ENCODE measurements around the gene HLA-DQA1.
"Not testable (repeated sequence)": the region's sequence is repeated elsewhere in the genome, so short reads cannot be mapped to it uniquely, and the experiment has no call there.

HLA-DQA1 gene

GRCh38 chr6:32668226-32668747 lies 31.1 kb downstream of the HLA-DQA1 start:
- H3K4me3 ChIP-seq (ENCODE audit: insufficient read length, low read depth): no peak overlapping the region
- H3K9me3 ChIP-seq (ENCODE audit: insufficient read depth, low read length): no peaks in the 10 kb centered on the region
- H3K9ac ChIP-seq (ENCODE audit: insufficient read length, low read depth): no peak overlapping the region
- no peaks in the 10 kb centered on the region for H3K36me3 ChIP-seq (ENCODE audit: insufficient read depth, insufficient read length, low read length)
- H3K27me3 ChIP-seq (ENCODE audit: insufficient read depth, insufficient read length): peaks cover 3% of the 10 kb centered on the region
- no peaks in the 10 kb centered on the region for H3K4me1 ChIP-seq (ENCODE audit: insufficient read depth, insufficient read length)
- no peak for DNase-seq (ENCODE audit: low read depth, low spot score)
- TF ChIP-seq ZNF274 (IDR thresholded peaks at IDR 0.05; ENCODE audit: low read depth, low read length) (no peak), SUZ12 (IDR thresholded peaks at IDR 0.05; ENCODE audit: extremely low read depth, insufficient read depth, insufficient read length) (no peak), YY1 (IDR thresholded peaks at IDR 0.05; ENCODE audit: insufficient read depth, insufficient read length) (no peak)

GRCh38 chr6:32669240-32669639 lies 32.0 kb downstream of the HLA-DQA1 start:
- Histone ChIP-seq H3K4me3 (ENCODE audit: insufficient read length, low read depth) (no peak overlapping the region), H3K36me3 (ENCODE audit: insufficient read depth, insufficient read length, low read length) (no peaks in the 10 kb centered on the region), H3K27me3 (ENCODE audit: insufficient read depth, insufficient read length) (peaks cover 3% of the 10 kb centered on the region), H3K4me1 (ENCODE audit: insufficient read depth, insufficient read length) (no peaks in the 10 kb centered on the region), H3K9ac (ENCODE audit: insufficient read length, low read depth) (no peak overlapping the region), H3K9me3 (ENCODE audit: insufficient read depth, low read length) (no peaks in the 10 kb centered on the region)
- DNase-seq (ENCODE audit: low read depth, low spot score): no peak
- TF ChIP-seq YY1 (IDR thresholded peaks at IDR 0.05; ENCODE audit: insufficient read depth, insufficient read length) (no peak), ZNF274 (IDR thresholded peaks at IDR 0.05; ENCODE audit: low read depth, low read length) (no peak), SUZ12 (IDR thresholded peaks at IDR 0.05; ENCODE audit: extremely low read depth, insufficient read depth, insufficient read length) (no peak)

GRCh38 chr6:32669893-32670292 lies 32.7 kb downstream of the HLA-DQA1 start:
- H3K4me1 ChIP-seq (ENCODE audit: insufficient read depth, insufficient read length): no peaks in the 10 kb centered on the region
- no peaks in the 10 kb centered on the region for H3K36me3 ChIP-seq (ENCODE audit: insufficient read depth, insufficient read length, low read length)
- H3K9ac ChIP-seq (ENCODE audit: insufficient read length, low read depth): no peak overlapping the region
- peaks cover 3% of the 10 kb centered on the region for H3K27me3 ChIP-seq (ENCODE audit: insufficient read depth, insufficient read length)
- TF ChIP-seq ZNF274 (IDR thresholded peaks at IDR 0.05; ENCODE audit: low read depth, low read length) (no peak), YY1 (IDR thresholded peaks at IDR 0.05; ENCODE audit: insufficient read depth, insufficient read length) (no peak), SUZ12 (IDR thresholded peaks at IDR 0.05; ENCODE audit: extremely low read depth, insufficient read depth, insufficient read length) (no peak)
- H3K4me3 ChIP-seq (ENCODE audit: insufficient read length, low read depth): no peak overlapping the region
- H3K9me3 ChIP-seq (ENCODE audit: insufficient read depth, low read length): no peaks in the 10 kb centered on the region
- DNase-seq (ENCODE audit: low read depth, low spot score): no peak

GRCh38 chr6:32671908-32672307 lies 34.7 kb downstream of the HLA-DQA1 start:
- H3K36me3 ChIP-seq (ENCODE audit: insufficient read depth, insufficient read length, low read length); H3K9me3 ChIP-seq (ENCODE audit: insufficient read depth, low read length); DNase-seq (ENCODE audit: low read depth, low spot score); H3K27me3 ChIP-seq (ENCODE audit: insufficient read depth, insufficient read length); H3K4me3 ChIP-seq (ENCODE audit: insufficient read length, low read depth); H3K9ac ChIP-seq (ENCODE audit: insufficient read length, low read depth); H3K4me1 ChIP-seq (ENCODE audit: insufficient read depth, insufficient read length): not testable (repeated sequence)

- DNase-seq (ENCODE audit: low read depth, low spot score); H3K36me3 ChIP-seq (ENCODE audit: insufficient read depth, insufficient read length, low read length); H3K9ac ChIP-seq (ENCODE audit: insufficient read length, low read depth); H3K9me3 ChIP-seq (ENCODE audit: insufficient read depth, low read length); H3K27me3 ChIP-seq (ENCODE audit: insufficient read depth, insufficient read length); H3K4me1 ChIP-seq (ENCODE audit: insufficient read depth, insufficient read length); H3K4me3 ChIP-seq (ENCODE audit: insufficient read length, low read depth): not testable (repeated sequence)
Observed at GRCh38 chr6:32674123-32674522, 36.9 kb downstream of the HLA-DQA1 start.

- Histone ChIP-seq H3K9ac (ENCODE audit: insufficient read length, low read depth) (no peak overlapping the region), H3K27me3 (ENCODE audit: insufficient read depth, insufficient read length) (no peaks in the 10 kb centered on the region), H3K36me3 (ENCODE audit: insufficient read depth, insufficient read length, low read length) (no peaks in the 10 kb centered on the region), H3K9me3 (ENCODE audit: insufficient read depth, low read length) (no peaks in the 10 kb centered on the region), H3K4me1 (ENCODE audit: insufficient read depth, insufficient read length) (no peaks in the 10 kb centered on the region), H3K4me3 (ENCODE audit: insufficient read length, low read depth) (no peak overlapping the region)
- DNase-seq (ENCODE audit: low read depth, low spot score): no peak
- no peak for TF ChIP-seq YY1 (IDR thresholded peaks at IDR 0.05; ENCODE audit: insufficient read depth, insufficient read length)
- no peak for TF ChIP-seq SUZ12 (IDR thresholded peaks at IDR 0.05; ENCODE audit: extremely low read depth, insufficient read depth, insufficient read length)
- TF ChIP-seq ZNF274 (IDR thresholded peaks at IDR 0.05; ENCODE audit: low read depth, low read length): no peak
Observed at GRCh38 chr6:32679492-32679891, 42.3 kb downstream of the HLA-DQA1 start.

GRCh38 chr6:32680055-32680454 lies 42.8 kb downstream of the HLA-DQA1 start:
- DNase-seq (ENCODE audit: low read depth, low spot score): no peak
- H3K9ac ChIP-seq (ENCODE audit: insufficient read length, low read depth): no peak overlapping the region
- no peak for TF ChIP-seq YY1 (IDR thresholded peaks at IDR 0.05; ENCODE audit: insufficient read depth, insufficient read length)
- TF ChIP-seq ZNF274 (IDR thresholded peaks at IDR 0.05; ENCODE audit: low read depth, low read length): no peak
- no peak for TF ChIP-seq SUZ12 (IDR thresholded peaks at IDR 0.05; ENCODE audit: extremely low read depth, insufficient read depth, insufficient read length)
- no peaks in the 10 kb centered on the region for H3K36me3 ChIP-seq (ENCODE audit: insufficient read depth, insufficient read length, low read length)
- no peaks in the 10 kb centered on the region for H3K9me3 ChIP-seq (ENCODE audit: insufficient read depth, low read length)
- H3K4me1 ChIP-seq (ENCODE audit: insufficient read depth, insufficient read length): no peaks in the 10 kb centered on the region
- no peaks in the 10 kb centered on the region for H3K27me3 ChIP-seq (ENCODE audit: insufficient read depth, insufficient read length)
- H3K4me3 ChIP-seq (ENCODE audit: insufficient read length, low read depth): no peak overlapping the region

GRCh38 chr6:32684246-32684645 lies 47.0 kb downstream of the HLA-DQA1 start:
- Histone ChIP-seq H3K9me3 (ENCODE audit: insufficient read depth, low read length) (no peaks in the 10 kb centered on the region), H3K4me1 (ENCODE audit: insufficient read depth, insufficient read length) (no peaks in the 10 kb centered on the region), H3K9ac (ENCODE audit: insufficient read length, low read depth) (no peak overlapping the region), H3K4me3 (ENCODE audit: insufficient read length, low read depth) (no peak overlapping the region), H3K36me3 (ENCODE audit: insufficient read depth, insufficient read length, low read length) (no peaks in the 10 kb centered on the region), H3K27me3 (ENCODE audit: insufficient read depth, insufficient read length) (no peaks in the 10 kb centered on the region)
- TF ChIP-seq ZNF274 (IDR thresholded peaks at IDR 0.05; ENCODE audit: low read depth, low read length): no peak
- TF ChIP-seq SUZ12 (IDR thresholded peaks at IDR 0.05; ENCODE audit: extremely low read depth, insufficient read depth, insufficient read length): no peak
- no peak for TF ChIP-seq YY1 (IDR thresholded peaks at IDR 0.05; ENCODE audit: insufficient read depth, insufficient read length)
- no peak for DNase-seq (ENCODE audit: low read depth, low spot score)
